NCI-H2227 (cell line): Measurements from ENCODE around the gene TULP3.

ENCODE experiments used
- DNase-seq: peaks from one replicate; lab custom pipeline; 2025; ENCODE audit not compliant: unreplicated experiment; lab: John Stamatoyannopoulos, UW

Gene TULP3

DNA sequence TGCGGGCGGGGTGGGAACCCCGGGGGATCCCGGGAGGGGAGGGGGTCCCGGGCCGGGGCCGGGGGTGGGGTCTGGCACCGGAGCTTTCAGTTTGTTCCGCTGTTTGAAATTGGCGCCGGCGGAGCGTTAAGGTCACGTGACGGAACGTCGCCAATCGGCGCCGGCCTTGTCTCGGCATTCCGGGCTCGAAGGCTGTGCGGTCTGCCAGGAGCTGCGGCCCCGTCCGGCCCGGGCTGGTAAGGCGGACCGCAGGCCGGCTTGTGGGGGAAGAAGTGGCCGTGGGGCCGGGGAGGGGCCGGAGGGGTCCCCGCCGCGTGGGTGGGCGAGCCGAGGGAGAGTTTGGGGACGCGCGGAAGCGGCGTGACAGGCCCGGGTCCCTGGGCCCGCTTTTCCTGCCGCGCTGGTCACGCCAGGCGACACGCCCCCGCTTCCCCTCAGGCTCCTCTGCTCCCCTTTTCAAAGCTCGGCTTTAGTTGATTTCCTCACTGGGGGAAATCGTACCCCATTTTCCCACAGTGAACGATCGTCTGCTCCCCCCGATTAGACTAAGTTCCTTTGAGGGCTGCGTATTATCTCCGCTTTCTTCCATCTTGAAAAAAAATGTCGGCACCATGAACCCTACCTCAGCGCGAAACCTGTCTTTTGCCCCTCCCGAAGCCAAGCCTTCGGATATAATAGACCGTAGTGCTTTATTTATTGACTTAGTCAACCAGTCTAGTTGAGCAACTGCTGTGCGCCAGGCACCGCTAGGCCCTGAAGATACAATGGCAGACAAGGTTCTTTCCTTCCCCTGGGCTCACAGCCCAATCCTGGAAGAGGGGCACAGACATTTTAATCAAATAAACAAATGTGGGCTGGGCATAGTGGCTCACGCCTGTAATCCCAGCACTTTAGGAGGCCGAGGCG is 13.4 kb upstream of the TULP3 start, which contains the start of the genes FOXM1 and RHNO1:
Gene FOXM1, minus strand, starts transcription at position 128 of the 906 bp plus-strand sequence. CDS start 2,696 bp downstream, outside the sequence.
Gene RHNO1, plus strand, starts transcription at position 177 of the 906 bp plus-strand sequence. CDS start 8,144 bp downstream, outside the sequence.
- peak; percentile 89 for DNase-seq

DNA sequence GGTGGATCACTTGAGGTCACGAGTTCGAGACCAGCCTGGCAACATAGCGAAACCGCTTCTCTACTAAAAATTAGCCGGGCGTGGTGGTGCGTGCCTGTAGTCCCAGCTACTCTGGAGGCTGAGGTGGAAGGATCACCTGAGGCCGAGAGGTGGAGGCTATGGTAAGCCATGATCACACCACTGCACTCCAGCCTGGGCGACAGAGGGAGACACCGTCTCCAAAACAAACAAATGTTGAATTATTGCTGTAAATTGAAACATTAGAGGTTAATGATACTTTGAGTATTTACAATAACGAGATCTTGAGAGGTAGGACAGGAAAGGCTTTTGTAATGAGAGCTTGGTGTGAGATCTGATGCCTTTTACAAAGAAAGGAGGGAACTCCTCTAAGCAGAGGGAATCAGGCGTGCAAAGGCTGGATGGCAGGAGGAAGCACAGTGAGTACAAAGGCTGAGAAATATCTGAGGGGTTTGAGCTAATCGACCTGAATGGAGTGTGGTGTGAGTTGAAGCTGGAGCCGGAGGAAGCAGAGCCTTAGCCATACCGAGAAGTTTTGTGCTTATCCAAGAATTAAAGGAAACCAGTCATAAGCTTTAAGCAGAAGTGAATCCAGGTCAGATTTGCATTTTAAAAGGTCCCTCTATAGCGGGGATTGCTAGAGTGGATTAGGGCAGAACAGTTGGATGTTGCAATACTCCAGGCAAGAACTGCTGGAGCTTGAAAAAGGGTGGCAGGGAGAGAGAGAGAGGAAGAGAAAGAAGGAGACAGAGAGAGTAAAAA is 12.5 kb upstream of the TULP3 start:
- peak; percentile 9 for DNase-seq

DNA sequence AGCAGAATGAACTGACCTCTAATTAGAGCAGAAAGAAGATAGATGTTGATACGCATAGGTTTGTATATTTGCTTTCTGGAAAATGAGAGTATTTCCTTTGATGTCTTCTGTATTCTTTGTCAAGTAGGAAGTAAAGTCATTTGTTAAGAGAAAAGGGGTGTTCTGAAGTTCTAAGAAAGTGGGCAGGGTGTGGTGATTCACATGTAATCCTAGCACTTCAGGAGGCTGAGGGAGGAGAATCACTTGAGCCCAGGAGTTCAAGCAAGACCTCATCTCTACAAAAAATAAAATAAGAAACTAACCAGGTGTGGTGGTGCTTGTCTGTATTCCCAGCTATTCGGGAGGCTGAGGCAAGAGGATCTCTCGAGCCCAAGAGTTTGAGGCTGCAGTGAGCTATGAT is 10.8 kb upstream of the TULP3 start:
- no peak for DNase-seq

DNA sequence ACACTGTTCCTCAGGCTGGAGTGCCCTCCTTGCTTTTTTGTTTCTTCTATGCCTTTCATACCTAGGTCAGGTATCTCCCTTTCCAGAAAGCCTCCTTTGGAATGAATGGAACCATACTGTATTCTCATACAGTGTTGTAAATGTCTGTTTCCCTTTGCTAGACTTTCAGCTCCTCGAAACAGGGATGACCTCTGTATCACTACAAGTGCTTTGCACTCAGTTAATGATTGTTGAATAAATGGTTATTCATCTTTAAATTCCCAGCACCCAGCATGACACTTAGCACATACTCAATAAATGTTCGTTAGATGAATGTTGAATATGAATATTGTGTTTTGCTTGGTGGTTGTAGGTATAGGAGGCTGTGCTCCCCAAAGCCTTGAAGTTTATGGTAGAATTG is 5.9 kb upstream of the TULP3 start:
- DNase-seq, result no peak

DNA sequence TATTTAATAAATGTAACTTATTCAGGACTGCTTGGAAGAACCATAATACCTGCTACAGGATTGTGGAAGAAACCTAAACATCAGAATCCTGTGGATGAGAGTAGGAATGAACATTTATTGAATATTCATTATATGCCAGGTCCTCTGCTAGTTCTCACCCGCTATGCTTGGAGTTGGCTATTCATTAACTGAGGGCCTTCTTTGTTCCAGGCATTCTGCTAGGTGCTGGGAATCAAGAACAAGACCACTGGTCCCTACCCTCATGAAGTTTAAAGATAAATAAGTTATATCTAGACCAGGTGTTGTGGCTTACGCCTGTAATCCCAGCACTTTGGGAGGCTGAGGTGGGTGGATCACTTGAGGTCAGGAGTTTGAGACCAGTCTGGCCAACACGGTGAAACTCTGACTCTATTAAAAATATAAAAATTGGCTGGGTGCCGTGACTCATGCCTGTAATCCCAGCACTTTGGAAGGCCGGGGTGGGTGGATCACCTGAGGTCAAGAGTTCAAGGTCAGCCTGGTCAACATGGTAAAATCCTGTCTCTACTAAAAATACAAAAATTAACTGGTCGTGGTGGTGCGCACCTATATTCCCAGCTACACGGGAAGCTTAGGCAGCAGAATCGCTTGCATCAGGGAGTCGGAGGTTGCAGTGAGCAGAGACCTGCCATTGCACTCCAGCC is 3.8 kb upstream of the TULP3 start:
- DNase-seq, result no peak

DNA sequence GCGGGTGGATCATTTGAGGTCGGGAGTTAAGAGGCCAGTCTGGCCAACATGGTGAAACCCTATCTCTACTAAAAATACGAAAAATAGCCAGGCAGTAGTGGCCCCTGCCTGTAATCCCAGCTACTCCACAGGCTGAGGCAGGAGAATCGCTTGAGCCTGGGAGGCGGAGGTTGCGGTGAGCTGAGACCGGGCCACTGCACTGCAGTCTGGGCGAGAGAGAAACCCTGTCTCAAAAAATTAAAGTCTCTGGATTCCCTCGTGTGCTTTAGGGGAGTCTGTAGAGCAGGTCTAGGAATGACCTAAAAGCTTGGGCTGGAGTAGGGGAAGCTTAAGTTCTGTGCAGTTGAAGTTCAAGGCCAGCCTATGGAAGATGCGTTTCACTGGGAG is 697 bp upstream of the TULP3 start:
- DNase-seq, result no peak

DNA sequence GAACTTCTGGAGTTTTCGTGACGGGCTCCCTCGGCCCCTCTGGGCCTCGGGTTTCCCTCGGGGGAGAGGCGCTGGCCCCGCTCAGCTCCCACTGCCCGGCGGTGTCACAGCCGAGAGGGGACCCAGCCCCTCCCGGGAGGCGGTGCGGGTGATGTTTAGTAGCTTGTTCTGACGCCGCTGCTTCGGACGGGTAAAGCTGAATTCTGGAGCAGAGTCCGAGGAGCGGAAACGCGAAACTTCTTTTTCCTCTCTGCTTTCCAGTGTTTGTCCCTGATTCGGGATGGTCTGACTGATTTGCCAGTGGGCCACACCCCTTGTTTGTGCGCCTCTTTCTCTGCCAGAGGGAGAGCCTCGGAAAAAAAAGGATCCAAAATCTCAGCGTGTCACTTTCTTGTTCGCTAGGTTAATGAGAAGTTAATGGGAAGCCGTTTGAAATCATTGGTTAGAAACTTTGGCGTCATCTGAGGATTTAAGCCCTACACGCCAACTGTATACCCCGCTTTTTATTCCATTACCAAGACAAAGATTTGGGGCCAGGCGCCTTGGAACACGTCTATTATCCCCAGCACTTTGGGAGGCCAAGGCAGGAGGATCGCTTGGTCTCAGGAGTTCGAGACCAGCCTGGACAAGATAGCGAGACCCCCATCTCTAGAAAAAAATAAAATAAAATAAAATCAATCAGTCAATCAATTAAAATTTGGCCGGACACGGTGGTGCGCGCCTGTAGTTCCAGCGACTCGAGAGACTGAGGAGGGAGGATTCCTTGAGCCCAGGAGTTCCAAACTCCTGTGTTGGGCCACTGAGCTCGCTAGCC is 756 bp downstream of the TULP3 start:
- peak; percentile 61 for DNase-seq

DNA sequence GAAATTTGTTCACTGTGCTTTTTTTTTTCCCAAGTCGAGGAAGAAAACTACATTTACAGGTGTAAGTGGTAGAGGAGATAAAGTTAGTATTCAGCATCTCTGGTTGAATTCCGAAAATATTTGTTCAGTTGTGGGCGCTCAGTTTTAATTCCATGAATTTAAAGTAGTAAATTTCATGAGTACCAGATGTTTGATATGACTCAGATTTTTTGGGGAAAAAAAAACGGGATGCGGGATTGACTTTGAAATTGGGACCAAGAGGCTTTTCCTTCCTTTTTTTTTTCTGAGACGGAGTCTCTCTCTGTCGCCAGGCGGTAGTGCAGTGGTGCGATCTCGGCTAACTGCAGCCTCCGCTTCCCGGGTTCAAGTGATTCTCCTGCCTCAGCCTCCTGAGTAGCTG is 1.6 kb downstream of the TULP3 start:
- no peak for DNase-seq

DNA sequence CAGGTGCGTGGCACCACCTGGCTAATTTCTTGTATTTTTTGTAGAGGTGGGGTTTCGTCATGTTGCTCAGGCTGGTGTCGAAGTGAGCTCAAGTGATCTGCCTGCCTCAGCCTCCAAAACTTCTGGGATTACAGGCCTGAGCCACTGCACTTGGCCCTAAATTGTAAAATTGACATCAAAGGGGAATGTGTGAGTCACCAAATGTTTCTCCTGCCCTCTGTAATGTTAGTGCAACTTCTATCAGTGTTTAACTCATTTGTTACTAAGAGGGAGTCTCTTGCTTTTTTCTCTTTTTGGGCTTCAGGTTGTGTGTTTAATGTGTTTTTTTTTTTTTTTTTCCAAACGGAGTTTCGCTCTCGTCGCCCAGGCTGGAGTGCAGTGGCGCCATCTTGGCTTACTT is 2.3 kb downstream of the TULP3 start:
- DNase-seq, result no peak

DNA sequence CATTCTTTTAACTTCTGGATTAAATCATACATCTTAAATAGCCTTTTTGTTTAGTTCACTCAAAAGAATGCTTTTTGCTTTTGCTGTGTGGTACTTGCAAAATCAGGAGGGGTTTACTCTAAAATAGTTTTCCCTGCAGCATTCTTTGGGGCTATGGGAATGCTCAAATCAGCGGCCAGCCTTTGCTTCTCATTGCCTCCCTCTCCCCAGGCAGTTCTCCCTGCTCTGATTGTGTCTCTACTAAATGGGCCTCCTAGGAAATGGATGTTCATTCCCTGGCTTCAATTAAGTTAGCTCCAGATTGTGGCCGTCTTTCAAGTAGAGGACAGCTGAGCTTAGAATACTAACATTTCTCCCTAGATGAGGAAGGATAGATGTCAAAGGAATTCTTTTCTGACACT is 4.4 kb downstream of the TULP3 start:
- no peak for DNase-seq

DNA sequence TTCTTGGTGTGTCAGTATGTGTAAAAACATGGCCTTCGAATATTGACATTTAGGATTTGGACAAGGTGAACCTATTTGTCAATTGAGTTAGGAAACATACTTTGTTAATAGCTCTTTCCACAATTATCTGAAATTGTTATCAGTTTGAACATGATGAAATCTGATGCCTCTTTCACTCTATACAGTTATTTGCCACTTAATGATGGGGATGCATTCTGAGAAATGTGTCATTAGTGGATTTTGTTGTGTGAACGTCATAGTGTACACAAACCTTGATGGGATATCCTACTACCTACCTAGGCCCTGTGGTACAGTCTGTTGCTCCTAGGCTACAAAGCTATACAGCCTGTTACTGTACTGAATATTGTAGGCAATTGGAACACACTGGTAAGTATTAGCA is 4.8 kb downstream of the TULP3 start:
- no peak for DNase-seq

DNA sequence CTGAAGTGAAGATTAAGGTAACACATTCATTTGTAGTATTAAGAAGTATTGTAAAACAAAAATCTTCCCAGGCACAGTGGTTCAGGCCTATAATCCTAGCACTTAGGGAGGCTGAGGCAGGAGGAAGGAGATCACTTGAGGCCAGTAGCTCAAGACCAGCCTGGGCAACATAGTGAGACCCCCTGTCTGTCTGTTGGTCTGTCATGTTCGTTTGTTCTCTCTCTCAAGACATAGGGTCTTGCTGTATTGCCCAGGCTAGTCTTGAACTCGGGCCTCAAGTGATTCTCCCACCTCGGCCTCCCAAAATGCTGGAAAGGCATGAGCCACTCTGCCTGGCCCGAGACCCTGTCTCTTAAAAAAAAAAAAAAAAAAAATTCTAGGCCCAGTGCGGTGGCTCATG is 6.7 kb downstream of the TULP3 start:
- DNase-seq, result no peak

DNA sequence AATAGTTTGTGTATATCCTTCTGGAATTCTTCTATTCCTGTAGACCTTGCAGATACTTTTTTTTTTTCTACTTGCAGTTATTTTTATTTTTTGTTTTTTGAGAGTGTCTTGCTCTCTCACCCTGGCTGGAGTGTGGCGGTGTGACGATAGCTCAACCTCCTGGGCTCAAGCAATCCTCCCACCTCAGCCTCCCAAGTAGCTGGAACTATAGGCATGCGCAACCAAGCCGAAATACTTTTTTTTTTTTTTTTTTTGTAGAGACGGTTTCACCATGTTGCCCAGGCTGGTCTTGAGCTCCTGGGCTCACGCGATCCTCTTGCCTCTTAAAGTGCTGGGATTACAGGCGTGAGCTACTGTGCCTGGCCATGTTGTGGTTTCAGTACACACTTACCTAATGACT is 10.0 kb downstream of the TULP3 start:
- no peak for DNase-seq

DNA sequence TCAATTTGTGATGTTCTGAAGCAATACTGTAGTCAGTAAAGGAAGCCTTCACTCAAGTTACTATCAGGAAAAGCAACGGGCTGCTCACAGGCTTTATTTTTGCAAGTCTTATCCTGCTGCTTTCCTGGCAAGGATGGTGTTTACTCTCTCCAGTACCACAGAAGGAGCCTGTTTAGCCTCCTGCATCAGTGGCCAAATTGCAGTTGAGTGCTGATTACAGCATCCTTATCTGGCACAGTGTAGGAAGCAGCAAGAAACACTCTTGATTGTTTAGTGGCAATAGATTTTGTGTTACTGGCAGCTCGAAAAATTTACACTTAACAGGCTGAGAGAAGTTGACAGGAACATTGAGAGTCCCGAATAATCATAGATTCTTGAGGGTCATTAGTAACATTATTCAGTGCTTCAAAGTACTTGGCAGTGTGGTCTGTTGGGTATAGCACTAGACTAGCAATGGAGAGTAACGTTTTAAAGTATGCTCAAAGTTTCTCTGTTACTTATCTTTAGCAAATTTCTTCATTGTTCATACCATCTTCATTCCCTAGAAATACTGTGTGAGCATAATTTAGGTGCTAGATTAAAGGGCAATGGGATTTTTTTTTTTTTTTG is 11.7 kb downstream of the TULP3 start:
- peak; percentile 45 for DNase-seq

DNA sequence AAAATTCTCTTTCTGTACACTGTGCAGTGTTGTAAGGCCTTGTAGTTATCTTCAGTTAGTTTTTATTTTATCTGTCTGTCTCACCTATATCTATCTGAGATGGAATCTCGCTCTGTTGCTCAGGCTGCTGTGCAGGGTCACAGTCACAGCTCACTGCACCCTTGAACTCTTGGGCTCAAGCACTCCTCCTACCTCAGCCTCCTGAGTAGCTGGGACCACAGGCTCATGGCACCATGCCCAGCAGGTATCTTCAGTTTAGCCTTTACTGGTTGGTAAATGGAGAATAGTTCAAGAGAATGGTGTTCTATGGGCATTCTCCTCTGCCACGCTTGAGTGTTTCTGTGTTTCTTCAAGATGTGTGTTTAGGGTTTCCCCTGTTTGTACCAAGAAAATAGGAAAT is 13.6 kb downstream of the TULP3 start:
- no peak for DNase-seq

DNA sequence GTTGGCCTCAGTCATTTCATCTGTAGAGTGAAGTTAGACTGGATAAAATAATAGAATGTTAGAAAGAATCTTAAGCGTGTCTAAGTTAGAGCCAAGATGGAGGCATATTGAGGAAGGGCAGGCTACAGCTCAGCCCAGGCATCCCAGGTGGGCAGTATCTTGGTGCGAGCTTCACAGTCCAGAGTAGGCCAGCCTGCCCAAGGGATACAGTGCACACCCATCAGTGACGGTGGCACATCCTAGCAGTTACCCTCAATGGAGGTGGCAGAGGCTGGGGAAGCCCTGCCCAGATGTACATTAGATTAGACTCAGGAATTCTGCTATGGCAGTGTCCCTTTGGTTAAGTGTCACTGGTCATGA is 21.5 kb downstream of the TULP3 start:
- DNase-seq, result no peak

DNA sequence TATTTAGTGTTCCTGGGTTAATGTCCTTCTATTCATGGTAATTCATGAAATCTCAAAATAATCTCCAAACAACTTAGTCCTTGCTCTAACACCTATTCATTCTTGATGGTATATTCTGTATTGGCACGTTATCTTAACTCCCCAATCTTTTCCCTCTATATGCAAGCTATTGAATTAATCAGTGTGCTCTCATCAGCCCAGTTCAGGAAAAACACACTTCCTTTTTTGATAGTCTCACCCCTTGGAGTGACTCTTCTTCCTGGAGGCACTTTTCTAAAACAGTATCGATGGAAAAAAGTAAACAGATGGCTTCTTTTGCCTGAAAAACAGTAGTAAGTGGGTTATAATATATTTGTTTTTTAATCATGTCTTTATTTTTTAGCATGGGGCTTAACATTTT is 28.6 kb downstream of the TULP3 start:
- DNase-seq, result no peak

DNA sequence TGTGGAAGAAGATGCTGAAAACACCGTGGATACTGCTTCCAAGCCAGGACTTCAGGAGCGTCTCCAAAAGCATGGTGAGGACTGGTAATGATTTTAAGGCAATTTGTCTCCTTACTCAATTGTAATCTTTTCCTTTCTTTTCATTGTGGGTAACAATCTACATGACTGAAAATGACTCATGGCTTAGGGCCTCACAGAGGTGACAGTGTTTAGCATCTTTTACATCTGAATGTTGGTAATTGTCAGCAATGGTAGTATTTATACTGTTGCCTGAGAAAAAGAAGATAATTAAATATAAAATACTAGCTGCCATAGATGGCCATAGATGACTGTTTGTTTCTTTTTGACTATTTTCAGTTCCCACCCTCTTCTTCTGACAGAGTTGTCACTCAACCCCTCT is 31.6 kb downstream of the TULP3 start:
- DNase-seq, result no peak

DNA sequence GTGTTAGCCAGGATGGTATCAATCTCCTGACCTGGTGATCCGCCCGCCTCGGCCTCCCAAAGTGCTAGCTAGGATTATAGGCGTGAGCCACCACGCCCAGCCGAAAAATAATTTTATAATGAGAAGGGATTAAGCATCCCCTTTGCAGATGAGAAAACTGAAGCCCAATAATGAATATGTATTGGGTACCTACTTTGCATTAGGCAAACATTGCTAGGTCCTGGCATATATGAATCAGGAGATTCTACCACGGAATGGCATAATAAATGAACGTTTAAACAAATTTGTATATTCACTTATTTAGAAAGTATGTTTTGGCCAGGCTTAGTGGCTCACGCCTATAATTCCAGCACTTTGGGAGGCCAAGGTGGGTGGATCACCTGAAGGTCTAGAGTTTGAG is 32.4 kb downstream of the TULP3 start:
- DNase-seq, result no peak

DNA sequence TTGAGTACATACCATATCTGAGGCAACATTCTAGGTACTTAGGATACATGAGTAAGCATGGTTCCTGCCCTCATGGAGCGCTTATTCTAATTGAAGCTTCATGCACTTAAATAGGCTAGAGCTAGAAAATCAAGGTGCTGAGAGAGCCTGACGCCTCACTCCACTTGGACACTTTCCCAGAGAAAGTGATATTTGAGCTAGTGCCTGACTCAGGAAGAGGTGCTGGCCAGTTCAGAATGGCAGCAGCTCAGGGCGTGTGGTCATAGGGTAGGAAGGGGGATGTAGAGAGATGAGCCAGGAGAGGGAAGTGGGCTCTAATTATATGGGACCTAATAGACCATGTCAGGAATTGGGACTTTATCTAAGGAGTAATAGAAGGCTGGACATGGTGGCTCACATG is 33.3 kb downstream of the TULP3 start:
- DNase-seq, result no peak
